Caco-2 (cell line): ENCODE measurements around the gene HERC2. TPM values are rescaled to one million over a fixed set of nuclear protein-coding genes. Genes with fewer than 3 reads are reported as not detected.
A peak's percentile ranks its signal among the peaks of the same experiment; 100 is the strongest.
"Not testable (repeated sequence)": the region's sequence is repeated elsewhere in the genome, so short reads cannot be mapped to it uniquely, and the experiment has no call there.

Experiments used
- Bru-seq: library from RNA; stranded (reverse); fragments of 400-500 nt; gene quantifications from one replicate; lab custom pipeline; 2021; lab: Mats Ljungman, UMichigan
- BruChase-seq, 2 experiments: library from RNA; stranded (reverse); fragments of 400-500 nt; gene quantifications; one replicate each; lab custom pipeline; 2021; lab: Mats Ljungman, UMichigan
- BruUV-seq: library from RNA; stranded (reverse); fragments of 400-500 nt; replicated peaks from 2 replicates; lab custom pipeline; 2021; lab: Mats Ljungman, UMichigan
- CTCF ChIA-PET: fragments of 300-600 bp; sonication (Branson Sonifier 250); formaldehyde crosslinking; loops from one replicate; lab custom pipeline; 2022; ENCODE audit warnings: antibody characterized with exemption; lab: Charles Lee
- POLR2A ChIA-PET: fragments of 300-600 bp; sonication (Branson Sonifier 250); formaldehyde crosslinking; loops from one replicate; lab custom pipeline; 2022; ENCODE audit warnings: antibody characterized with exemption; lab: Charles Lee
- DNase-seq, 2 experiments: peaks; one replicate each; pipeline versions ENCODE4 v3.0.0 to v3.0.0-alpha.2; 2020 to 2022
- H3K27me3 ChIP-seq: replicated peaks from 2 replicates; pipeline ENCODE4 v1.6.0; 2011; ENCODE audit warnings: low read length; ENCODE audit not compliant: control insufficient read depth, insufficient read depth
- H3K36me3 ChIP-seq: 2 replicates; pipeline ENCODE4 v1.5.1; 2011; ENCODE audit warnings: low read length; ENCODE audit not compliant: control insufficient read depth, insufficient read depth
- H3K4me1 ChIP-seq: fragments of 250-450 bp; sonication (Bioruptor Pico); 2 replicates; pipeline ENCODE4 v1.5.1; 2020; ENCODE audit warnings: mild to moderate bottlenecking
- H3K4me3 ChIP-seq: 2 replicates; pipeline ENCODE4 v1.5.1; 2011; ENCODE audit warnings: low read depth, mild to moderate bottlenecking, control low read depth, low read length
- H3K9me3 ChIP-seq: fragments of 250-450 bp; sonication (Bioruptor Pico); 2 replicates; pipeline ENCODE4 v1.5.1; 2020; ENCODE audit warnings: mild to moderate bottlenecking, moderate library complexity
- H3K27ac Mint-ChIP-seq: one replicate; pipeline ENCODE4 v1.8.0; 2022; ENCODE audit warnings: mixed read lengths; ENCODE audit not compliant: unreplicated experiment
- H3K27me3 Mint-ChIP-seq: one replicate; pipeline ENCODE4 v1.8.0; 2022; ENCODE audit warnings: mixed read lengths; ENCODE audit not compliant: insufficient read depth, unreplicated experiment
- H3K36me3 Mint-ChIP-seq: one replicate; pipeline ENCODE4 v1.8.0; 2022; ENCODE audit warnings: mild to moderate bottlenecking, mixed read lengths; ENCODE audit not compliant: insufficient read depth, unreplicated experiment
- H3K4me1 Mint-ChIP-seq: one replicate; pipeline ENCODE4 v1.8.0; 2022; ENCODE audit warnings: low read depth, mixed read lengths; ENCODE audit not compliant: unreplicated experiment
- H3K4me3 Mint-ChIP-seq: one replicate; pipeline ENCODE4 v1.8.0; 2022; ENCODE audit warnings: mild to moderate bottlenecking, moderate library complexity, mixed read lengths; ENCODE audit not compliant: unreplicated experiment
- H3K9me3 Mint-ChIP-seq: one replicate; pipeline ENCODE4 v1.8.0; 2022; ENCODE audit warnings: mixed read lengths; ENCODE audit not compliant: unreplicated experiment
- intact Hi-C: fragments of 100-400 bp; cut with micrococcal nuclease; formaldehyde crosslinking; loops from one replicate; pipeline ENCODE4 v1.10.0; 2022; ENCODE audit not compliant: unreplicated experiment
- long read RNA-seq: library from polyadenylated mRNA; stranded (forward); transcript quantifications from one replicate; pipeline ENCODE4 v2.0.0, GENCODE V29; 2022
- total RNA-seq: library from RNA; stranded (reverse); gene quantifications from 2 replicates; pipeline ENCODE4 v1.2.3, GENCODE V29; 2022

The HERC2 gene, protein sequence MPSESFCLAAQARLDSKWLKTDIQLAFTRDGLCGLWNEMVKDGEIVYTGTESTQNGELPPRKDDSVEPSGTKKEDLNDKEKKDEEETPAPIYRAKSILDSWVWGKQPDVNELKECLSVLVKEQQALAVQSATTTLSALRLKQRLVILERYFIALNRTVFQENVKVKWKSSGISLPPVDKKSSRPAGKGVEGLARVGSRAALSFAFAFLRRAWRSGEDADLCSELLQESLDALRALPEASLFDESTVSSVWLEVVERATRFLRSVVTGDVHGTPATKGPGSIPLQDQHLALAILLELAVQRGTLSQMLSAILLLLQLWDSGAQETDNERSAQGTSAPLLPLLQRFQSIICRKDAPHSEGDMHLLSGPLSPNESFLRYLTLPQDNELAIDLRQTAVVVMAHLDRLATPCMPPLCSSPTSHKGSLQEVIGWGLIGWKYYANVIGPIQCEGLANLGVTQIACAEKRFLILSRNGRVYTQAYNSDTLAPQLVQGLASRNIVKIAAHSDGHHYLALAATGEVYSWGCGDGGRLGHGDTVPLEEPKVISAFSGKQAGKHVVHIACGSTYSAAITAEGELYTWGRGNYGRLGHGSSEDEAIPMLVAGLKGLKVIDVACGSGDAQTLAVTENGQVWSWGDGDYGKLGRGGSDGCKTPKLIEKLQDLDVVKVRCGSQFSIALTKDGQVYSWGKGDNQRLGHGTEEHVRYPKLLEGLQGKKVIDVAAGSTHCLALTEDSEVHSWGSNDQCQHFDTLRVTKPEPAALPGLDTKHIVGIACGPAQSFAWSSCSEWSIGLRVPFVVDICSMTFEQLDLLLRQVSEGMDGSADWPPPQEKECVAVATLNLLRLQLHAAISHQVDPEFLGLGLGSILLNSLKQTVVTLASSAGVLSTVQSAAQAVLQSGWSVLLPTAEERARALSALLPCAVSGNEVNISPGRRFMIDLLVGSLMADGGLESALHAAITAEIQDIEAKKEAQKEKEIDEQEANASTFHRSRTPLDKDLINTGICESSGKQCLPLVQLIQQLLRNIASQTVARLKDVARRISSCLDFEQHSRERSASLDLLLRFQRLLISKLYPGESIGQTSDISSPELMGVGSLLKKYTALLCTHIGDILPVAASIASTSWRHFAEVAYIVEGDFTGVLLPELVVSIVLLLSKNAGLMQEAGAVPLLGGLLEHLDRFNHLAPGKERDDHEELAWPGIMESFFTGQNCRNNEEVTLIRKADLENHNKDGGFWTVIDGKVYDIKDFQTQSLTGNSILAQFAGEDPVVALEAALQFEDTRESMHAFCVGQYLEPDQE (N-terminal part only)
- total RNA-seq (76.9 and 81.1 TPM in 2 replicates), Bru-seq, nascent RNA (percentile 84 among the genes with signal in this experiment), BruChase-seq, experiment 1, labeled RNA remaining after a 2-hour chase (percentile 82 among the genes with signal in this experiment), BruChase-seq, experiment 2, labeled RNA remaining after a 6-hour chase (percentile 84 among the genes with signal in this experiment)
- long read RNA-seq, partial matches to known transcripts: 20 of 29 reads
- long read RNA-seq, other reads (novel, unspliced or antisense): 5 of 29 reads

DNA sequence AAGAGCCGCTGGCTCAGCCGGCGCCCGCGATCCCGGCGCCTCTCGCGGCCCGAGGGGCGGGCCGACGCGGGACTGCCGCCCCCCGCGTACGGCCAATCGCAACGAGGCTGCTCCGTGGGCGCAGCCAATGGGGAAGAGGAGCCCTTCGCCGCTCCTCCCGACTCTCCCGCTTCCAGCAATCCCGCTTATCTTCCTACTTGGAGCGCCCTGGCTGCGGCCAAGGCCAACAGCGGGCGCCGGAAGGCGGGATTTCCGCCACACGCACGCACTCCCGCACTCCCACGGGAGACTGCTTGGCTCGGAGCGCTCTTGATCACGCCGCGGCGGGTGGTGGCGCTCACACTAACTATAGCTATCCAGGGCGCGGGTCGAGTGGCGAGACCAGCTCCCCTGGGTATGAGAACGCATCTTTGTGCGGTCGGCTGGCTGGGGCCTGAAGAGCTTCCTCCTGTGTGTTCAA is at the start of gene HERC2:
Gene HERC2, minus strand, starts transcription at position 51 of the 460 bp plus-strand sequence. CDS start 746 bp downstream, outside the sequence.
- peak within 1 kb of the TSS; percentile 35 for H3K4me3 ChIP-seq
- H3K27me3 ChIP-seq, POLR2A ChIA-PET, H3K4me1 Mint-ChIP-seq, intact Hi-C loops, H3K36me3 ChIP-seq, H3K9me3 ChIP-seq, H3K4me1 ChIP-seq, H3K9me3 Mint-ChIP-seq, DNase-seq, BruUV-seq, CTCF ChIA-PET, H3K27me3 Mint-ChIP-seq: not testable (repeated sequence)
- H3K27ac Mint-ChIP-seq: peak within 1 kb of the TSS; percentile 66
- H3K4me3 Mint-ChIP-seq: peak within 1 kb of the TSS; percentile 83
- H3K36me3 Mint-ChIP-seq: peaks cover 13% of the 10 kb centered on the region

DNA sequence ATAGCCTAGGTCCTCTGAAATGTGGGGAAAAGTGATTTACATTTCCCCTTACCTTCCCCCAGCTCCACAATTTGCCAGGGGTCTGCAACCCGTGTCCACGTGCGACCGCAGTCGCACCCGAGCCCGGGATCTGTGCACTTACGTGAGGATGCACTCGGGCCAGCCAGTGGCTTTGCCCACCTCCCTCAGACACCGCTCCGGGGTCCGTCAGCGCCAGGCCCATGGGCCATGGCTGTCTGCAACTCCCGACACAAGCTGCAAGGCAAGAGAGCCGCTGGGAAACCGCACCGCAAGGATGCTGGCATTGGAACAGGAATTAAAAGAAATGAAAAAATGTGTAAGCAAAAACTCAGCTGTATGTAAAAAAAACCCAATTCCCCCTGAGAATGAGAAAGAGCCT is 43.5 kb upstream of the HERC2 start:
- H3K27me3 ChIP-seq, H3K4me1 ChIP-seq, H3K4me3 ChIP-seq, POLR2A ChIA-PET, H3K27ac Mint-ChIP-seq, CTCF ChIA-PET, intact Hi-C loops, BruUV-seq, H3K4me1 Mint-ChIP-seq, H3K36me3 ChIP-seq, H3K9me3 ChIP-seq, H3K36me3 Mint-ChIP-seq, H3K9me3 Mint-ChIP-seq, H3K27me3 Mint-ChIP-seq, H3K4me3 Mint-ChIP-seq: not testable (repeated sequence)
- peak in 1 of 2 experiments; percentile 14 for DNase-seq

DNA sequence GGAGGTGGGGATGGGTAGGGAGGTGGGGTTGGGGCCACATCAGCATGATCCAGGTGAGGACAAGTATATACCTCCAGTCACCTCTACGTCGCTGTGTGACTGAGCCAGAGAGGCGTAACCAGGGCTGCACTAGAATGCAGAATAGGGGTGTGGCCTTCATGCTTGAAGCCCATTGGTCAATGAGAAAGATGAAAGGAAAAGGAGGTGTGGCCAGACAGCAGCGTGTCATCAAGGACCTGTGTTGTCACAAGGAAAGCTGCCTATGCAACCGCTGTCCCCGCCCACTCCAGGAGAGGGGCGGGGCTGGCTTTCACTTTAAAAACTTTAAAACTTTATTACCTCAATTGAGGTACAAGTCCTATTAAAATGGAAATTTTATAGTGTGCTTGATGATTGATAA is 36.0 kb upstream of the HERC2 start, which contains the start of gene GOLGA6L24:
Gene GOLGA6L24, minus strand, starts transcription at position 101 of the 400 bp plus-strand sequence. Its CDS starts 61 bp downstream, at position 40.
- H3K4me1 Mint-ChIP-seq, BruUV-seq, H3K4me3 Mint-ChIP-seq, CTCF ChIA-PET, DNase-seq, H3K36me3 ChIP-seq, H3K4me3 ChIP-seq, H3K27me3 ChIP-seq, H3K27ac Mint-ChIP-seq, H3K27me3 Mint-ChIP-seq, H3K9me3 Mint-ChIP-seq, POLR2A ChIA-PET, H3K36me3 Mint-ChIP-seq, intact Hi-C loops, H3K4me1 ChIP-seq, H3K9me3 ChIP-seq: not testable (repeated sequence)

DNA sequence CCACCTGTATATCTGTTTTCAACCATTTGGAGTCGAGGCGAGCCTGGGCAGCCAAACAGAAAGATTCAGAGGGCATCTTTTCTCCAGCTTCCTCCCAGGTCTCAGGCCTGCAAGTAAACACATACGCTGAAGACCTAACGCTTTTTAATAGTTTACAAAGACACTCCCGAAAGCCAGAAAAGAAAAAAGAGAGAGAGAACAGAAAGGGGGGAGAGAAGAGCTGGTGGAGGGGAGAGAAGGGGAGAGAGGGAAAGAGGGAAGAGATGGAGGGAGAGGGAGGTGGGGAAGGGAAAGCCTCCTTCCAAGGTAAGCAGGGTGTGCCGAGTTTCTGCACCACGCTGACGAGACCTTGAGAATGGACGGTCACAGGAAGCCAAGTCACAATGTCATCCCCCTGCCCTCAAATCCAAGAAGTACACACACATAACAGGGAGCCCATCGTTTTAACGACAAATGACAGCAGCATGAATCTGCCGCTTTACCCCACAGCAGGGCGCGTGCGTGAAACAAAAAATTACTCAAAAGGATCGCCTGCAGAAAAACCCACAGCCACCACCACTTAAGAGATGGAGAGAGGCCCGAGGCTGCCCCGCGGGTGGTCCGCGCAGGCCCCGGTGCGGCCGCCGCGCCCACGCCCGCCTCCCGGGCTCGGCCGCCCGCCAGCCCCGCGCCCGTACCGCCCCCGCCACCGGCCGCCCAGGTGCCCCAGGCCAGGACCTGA is 461 bp downstream of the HERC2 start:
- H3K9me3 Mint-ChIP-seq, BruUV-seq, H3K27me3 ChIP-seq, H3K36me3 ChIP-seq, CTCF ChIA-PET, DNase-seq, H3K4me1 ChIP-seq, H3K9me3 ChIP-seq, H3K4me1 Mint-ChIP-seq, POLR2A ChIA-PET, intact Hi-C loops, H3K27me3 Mint-ChIP-seq: not testable (repeated sequence)
- H3K4me3 ChIP-seq: peak overlapping the region; percentile 35
- Mint-ChIP-seq H3K27ac (peak overlapping the region; percentile 66), H3K36me3 (peaks cover 20% of the 10 kb centered on the region), H3K4me3 (peak overlapping the region; percentile 83)

DNA sequence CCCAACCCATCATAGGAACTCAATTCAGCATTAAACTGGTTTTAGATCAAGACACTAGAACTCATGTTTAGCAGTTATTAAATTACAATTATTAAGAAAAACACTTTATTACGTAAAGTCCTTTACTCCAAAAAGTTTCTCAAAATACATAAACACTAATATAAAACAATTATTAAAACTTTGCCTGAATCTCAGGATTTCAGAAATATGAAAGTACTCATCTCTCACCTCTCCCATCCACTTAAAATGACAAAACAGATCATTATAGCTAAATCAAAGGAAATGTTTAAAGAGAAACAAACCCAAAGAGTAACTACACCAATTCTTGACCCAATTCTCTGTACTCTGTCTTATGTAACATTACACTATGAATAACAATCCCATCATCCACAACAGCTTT is 2.3 kb downstream of the HERC2 start:
- H3K4me3 ChIP-seq, H3K27me3 ChIP-seq, H3K27me3 Mint-ChIP-seq, H3K9me3 Mint-ChIP-seq, H3K36me3 ChIP-seq, POLR2A ChIA-PET, CTCF ChIA-PET, H3K9me3 ChIP-seq, BruUV-seq, H3K4me1 Mint-ChIP-seq, intact Hi-C loops, H3K4me1 ChIP-seq, DNase-seq, H3K27ac Mint-ChIP-seq: not testable (repeated sequence)
- peak overlapping the region; percentile 83 for H3K4me3 Mint-ChIP-seq
- peaks cover 35% of the 10 kb centered on the region for H3K36me3 Mint-ChIP-seq
